ENCODE measurements around the gene GUCY2D.

GUCY2D gene

GRCh38 chr17:8064561-8065019 lies 62.2 kb downstream of the GUCY2D start:
- no peak for DNase-seq (ENCODE audit: low read depth, low spot score)

- no peak for DNase-seq (ENCODE audit: low read depth, low spot score)
These were observed 64.7 kb downstream of the GUCY2D start for GRCh38 chr17:8066841-8067775.

- DNase-seq (ENCODE audit: low read depth, low spot score), result no peak
These were observed 65.4 kb downstream of the GUCY2D start for GRCh38 chr17:8067806-8068205.

GRCh38 chr17:8068736-8069586 lies 66.5 kb downstream of the GUCY2D start:
- no peak for DNase-seq (ENCODE audit: low read depth, low spot score)

GRCh38 chr17:8069587-8069860 lies 67.1 kb downstream of the GUCY2D start:
- DNase-seq (ENCODE audit: low read depth, low spot score), result no peak
